ENCODE data around the gene CMSS1.

CMSS1 gene

DNA sequence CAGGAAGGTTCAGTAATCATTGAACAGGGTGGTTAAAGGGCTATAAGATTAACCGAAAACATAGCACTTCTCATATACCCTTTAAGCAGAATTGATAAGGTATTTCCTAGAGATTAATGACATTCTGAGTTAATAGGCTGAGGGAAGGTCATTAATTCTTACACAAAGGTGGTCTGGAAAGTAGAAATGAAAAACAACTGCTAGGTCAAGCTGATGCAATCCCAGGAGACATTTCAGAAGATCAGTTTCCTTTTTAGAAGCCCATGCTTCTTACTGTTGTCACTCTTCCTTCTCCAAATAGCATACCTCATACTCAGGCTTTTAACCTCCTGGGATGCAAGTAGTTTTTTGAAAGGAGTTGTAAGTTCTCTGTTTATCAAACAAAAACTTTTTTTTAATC is 287.8 kb downstream of the CMSS1 start:
- H3K36me3 ChIP-seq (ENCODE audit: control insufficient read depth, insufficient read depth, low read length): no peaks in the 10 kb centered on the region
- no CpG with 5 or more reads among the region's 1 CpG for WGBS (ENCODE audit: insufficient coverage, insufficient read length)
- no peaks in the 10 kb centered on the region for H3K4me1 ChIP-seq (ENCODE audit: control insufficient read depth, insufficient read depth, low read length)
- no peaks in the 10 kb centered on the region for H3K27me3 ChIP-seq (ENCODE audit: control insufficient read depth, insufficient read depth, low read length)
- H3K9me3 ChIP-seq (ENCODE audit: control insufficient read depth, insufficient read depth, low read length): no peaks in the 10 kb centered on the region
- H3K4me3 ChIP-seq (ENCODE audit: low read length): no peak overlapping the region
- DNase-seq (ENCODE audit: low read depth, low spot score): no peak
- no peak overlapping the region for H3K27ac ChIP-seq (ENCODE audit: low read length)

DNA sequence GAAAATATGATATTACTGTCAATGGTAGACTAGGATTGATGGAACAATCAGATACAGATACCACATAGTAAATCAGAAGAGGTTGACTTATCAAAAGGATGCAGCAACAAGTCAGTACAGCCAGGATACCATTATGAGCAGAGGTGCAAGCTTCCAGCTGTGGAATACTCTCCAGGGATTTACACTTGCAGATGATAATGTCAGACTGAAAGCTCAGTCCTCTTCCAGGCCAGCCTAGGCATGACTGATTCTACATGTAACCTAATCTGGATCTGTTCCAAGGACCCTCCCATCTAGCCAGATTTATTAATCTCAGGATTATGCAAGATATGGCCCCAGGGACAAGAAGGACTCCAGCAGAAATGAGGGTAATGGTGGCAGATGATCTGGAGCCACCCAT is 288.4 kb downstream of the CMSS1 start:
- Histone ChIP-seq H3K4me3 (ENCODE audit: low read length) (no peak overlapping the region), H3K9me3 (ENCODE audit: control insufficient read depth, insufficient read depth, low read length) (no peaks in the 10 kb centered on the region), H3K4me1 (ENCODE audit: control insufficient read depth, insufficient read depth, low read length) (no peaks in the 10 kb centered on the region), H3K27ac (ENCODE audit: low read length) (no peak overlapping the region), H3K36me3 (ENCODE audit: control insufficient read depth, insufficient read depth, low read length) (no peaks in the 10 kb centered on the region), H3K27me3 (ENCODE audit: control insufficient read depth, insufficient read depth, low read length) (no peaks in the 10 kb centered on the region)
- DNase-seq (ENCODE audit: low read depth, low spot score): no peak

GRCh38 chr3:100106531-100107141 is 289.0 kb downstream of the CMSS1 start:
- Histone ChIP-seq H3K27me3 (ENCODE audit: control insufficient read depth, insufficient read depth, low read length) (no peaks in the 10 kb centered on the region), H3K9me3 (ENCODE audit: control insufficient read depth, insufficient read depth, low read length) (no peaks in the 10 kb centered on the region), H3K4me1 (ENCODE audit: control insufficient read depth, insufficient read depth, low read length) (no peaks in the 10 kb centered on the region), H3K36me3 (ENCODE audit: control insufficient read depth, insufficient read depth, low read length) (no peaks in the 10 kb centered on the region), H3K27ac (ENCODE audit: low read length) (no peak overlapping the region), H3K4me3 (ENCODE audit: low read length) (no peak overlapping the region)
- no peak for DNase-seq (ENCODE audit: low read depth, low spot score)

DNA sequence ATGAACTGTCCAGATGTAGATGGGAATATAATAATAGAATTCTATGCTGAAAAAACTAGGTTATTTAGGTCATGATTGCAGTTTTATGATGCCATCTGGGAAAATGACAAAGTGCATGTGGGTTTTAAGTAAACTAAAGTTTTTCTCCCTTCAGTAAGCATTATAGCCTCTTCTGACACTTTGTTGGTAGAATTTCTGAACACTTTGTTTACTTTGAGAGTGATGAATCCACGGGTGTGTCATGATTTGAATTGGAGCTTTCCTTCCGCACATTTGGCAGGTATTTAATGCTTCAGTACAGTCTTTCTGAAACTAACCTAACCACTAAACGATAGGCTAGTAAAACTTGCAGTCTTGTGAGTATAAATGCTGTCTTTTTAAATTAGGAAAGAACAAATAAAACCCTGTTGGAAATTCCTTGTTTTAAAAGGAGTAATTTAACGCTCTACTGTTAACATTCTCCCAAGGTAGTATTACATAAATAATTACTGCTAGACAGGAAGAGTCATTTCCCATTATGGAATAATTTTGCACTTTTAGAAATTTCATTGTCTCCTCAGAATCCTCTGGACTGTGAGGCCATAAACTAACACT is 289.7 kb downstream of the CMSS1 start:
- DNase-seq (ENCODE audit: low read depth, low spot score): no peak
- no CpG with 5 or more reads among the region's 4 CpGs for WGBS (ENCODE audit: insufficient coverage, insufficient read length)
- no peak overlapping the region for H3K4me3 ChIP-seq (ENCODE audit: low read length)
- no peak overlapping the region for H3K27ac ChIP-seq (ENCODE audit: low read length)
- no peaks in the 10 kb centered on the region for H3K4me1 ChIP-seq (ENCODE audit: control insufficient read depth, insufficient read depth, low read length)
- no peaks in the 10 kb centered on the region for H3K9me3 ChIP-seq (ENCODE audit: control insufficient read depth, insufficient read depth, low read length)
- no peaks in the 10 kb centered on the region for H3K36me3 ChIP-seq (ENCODE audit: control insufficient read depth, insufficient read depth, low read length)
- no peaks in the 10 kb centered on the region for H3K27me3 ChIP-seq (ENCODE audit: control insufficient read depth, insufficient read depth, low read length)

GRCh38 chr3:100108464-100109079 is 290.9 kb downstream of the CMSS1 start:
- Histone ChIP-seq H3K27ac (ENCODE audit: low read length) (no peak overlapping the region), H3K4me1 (ENCODE audit: control insufficient read depth, insufficient read depth, low read length) (no peaks in the 10 kb centered on the region), H3K9me3 (ENCODE audit: control insufficient read depth, insufficient read depth, low read length) (no peaks in the 10 kb centered on the region), H3K27me3 (ENCODE audit: control insufficient read depth, insufficient read depth, low read length) (no peaks in the 10 kb centered on the region), H3K4me3 (ENCODE audit: low read length) (no peak overlapping the region), H3K36me3 (ENCODE audit: control insufficient read depth, insufficient read depth, low read length) (no peaks in the 10 kb centered on the region)
- no peak for DNase-seq (ENCODE audit: low read depth, low spot score)
- WGBS (ENCODE audit: insufficient coverage, insufficient read length): no CpG with 5 or more reads among the region's 7 CpGs

- no peak overlapping the region for H3K27ac ChIP-seq (ENCODE audit: low read length)
- no peaks in the 10 kb centered on the region for H3K4me1 ChIP-seq (ENCODE audit: control insufficient read depth, insufficient read depth, low read length)
- no peak overlapping the region for H3K4me3 ChIP-seq (ENCODE audit: low read length)
- no peaks in the 10 kb centered on the region for H3K9me3 ChIP-seq (ENCODE audit: control insufficient read depth, insufficient read depth, low read length)
- no peak for DNase-seq (ENCODE audit: low read depth, low spot score)
- H3K36me3 ChIP-seq (ENCODE audit: control insufficient read depth, insufficient read depth, low read length): no peaks in the 10 kb centered on the region
- H3K27me3 ChIP-seq (ENCODE audit: control insufficient read depth, insufficient read depth, low read length): no peaks in the 10 kb centered on the region
- WGBS (ENCODE audit: insufficient coverage, insufficient read length): no CpG with 5 or more reads among the region's 1 CpG
Measured at GRCh38 chr3:100110162-100110561, 292.5 kb downstream of the CMSS1 start.

GRCh38 chr3:100111728-100112127 is 294.1 kb downstream of the CMSS1 start:
- Histone ChIP-seq H3K9me3 (ENCODE audit: control insufficient read depth, insufficient read depth, low read length) (no peaks in the 10 kb centered on the region), H3K4me3 (ENCODE audit: low read length) (no peak overlapping the region), H3K27me3 (ENCODE audit: control insufficient read depth, insufficient read depth, low read length) (no peaks in the 10 kb centered on the region), H3K4me1 (ENCODE audit: control insufficient read depth, insufficient read depth, low read length) (no peaks in the 10 kb centered on the region), H3K27ac (ENCODE audit: low read length) (no peak overlapping the region), H3K36me3 (ENCODE audit: control insufficient read depth, insufficient read depth, low read length) (no peaks in the 10 kb centered on the region)
- no peak for DNase-seq (ENCODE audit: low read depth, low spot score)
- WGBS (ENCODE audit: insufficient coverage, insufficient read length): no CpG with 5 or more reads among the region's 1 CpG

GRCh38 chr3:100113723-100114412 is 296.2 kb downstream of the CMSS1 start:
- no peaks in the 10 kb centered on the region for H3K36me3 ChIP-seq (ENCODE audit: control insufficient read depth, insufficient read depth, low read length)
- H3K4me1 ChIP-seq (ENCODE audit: control insufficient read depth, insufficient read depth, low read length): no peaks in the 10 kb centered on the region
- DNase-seq (ENCODE audit: low read depth, low spot score): no peak
- WGBS (ENCODE audit: insufficient coverage, insufficient read length): no CpG with 5 or more reads among the region's 7 CpGs
- no peaks in the 10 kb centered on the region for H3K9me3 ChIP-seq (ENCODE audit: control insufficient read depth, insufficient read depth, low read length)
- no peak overlapping the region for H3K27ac ChIP-seq (ENCODE audit: low read length)
- no peak overlapping the region for H3K4me3 ChIP-seq (ENCODE audit: low read length)
- no peaks in the 10 kb centered on the region for H3K27me3 ChIP-seq (ENCODE audit: control insufficient read depth, insufficient read depth, low read length)

DNA sequence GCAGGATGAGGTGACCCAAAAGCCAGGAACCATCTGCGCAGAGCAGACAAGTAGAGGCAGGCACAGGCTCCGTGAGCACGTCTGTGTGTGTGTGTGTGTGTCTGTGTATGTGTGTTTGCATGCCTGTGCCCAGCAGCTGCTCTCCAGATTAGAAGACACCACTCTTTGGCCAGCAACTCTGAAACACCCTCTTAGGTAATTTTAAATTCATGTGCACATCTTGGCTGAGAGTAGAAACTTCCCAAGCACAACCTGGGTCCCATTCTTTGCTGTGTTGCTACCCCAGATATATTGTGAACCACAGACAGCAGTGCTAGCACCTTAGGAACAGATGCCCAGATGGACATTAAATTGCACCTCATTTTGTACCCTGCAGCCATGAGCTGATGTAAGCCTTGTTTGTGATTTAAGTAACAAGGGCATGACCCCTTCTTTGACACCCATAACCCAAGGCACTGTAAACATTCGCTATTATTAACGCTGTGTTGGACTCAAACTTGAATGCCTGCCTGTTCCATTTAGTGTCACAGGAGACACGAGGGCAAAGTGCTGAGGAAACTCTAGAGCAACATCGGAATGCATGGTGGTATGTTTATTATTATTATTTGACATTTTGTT is 296.9 kb downstream of the CMSS1 start, which contains the start of gene FILIP1L:
Gene FILIP1L (minus strand): TSS at position 89 of the 618 bp plus-strand sequence.
- no peak within 1 kb of the TSS for H3K27ac ChIP-seq (ENCODE audit: low read length)
- no peaks in the 10 kb centered on the region for H3K4me1 ChIP-seq (ENCODE audit: control insufficient read depth, insufficient read depth, low read length)
- H3K27me3 ChIP-seq (ENCODE audit: control insufficient read depth, insufficient read depth, low read length): no peaks in the 10 kb centered on the region
- H3K9me3 ChIP-seq (ENCODE audit: control insufficient read depth, insufficient read depth, low read length): no peaks in the 10 kb centered on the region
- DNase-seq (ENCODE audit: low read depth, low spot score): no peak
- WGBS (ENCODE audit: insufficient coverage, insufficient read length): no CpG with 5 or more reads among the region's 7 CpGs
- H3K36me3 ChIP-seq (ENCODE audit: control insufficient read depth, insufficient read depth, low read length): no peaks in the 10 kb centered on the region
- H3K4me3 ChIP-seq (ENCODE audit: low read length): no peak within 1 kb of the TSS

GRCh38 chr3:100117093-100117492 is 299.4 kb downstream of the CMSS1 start:
- Histone ChIP-seq H3K9me3 (ENCODE audit: control insufficient read depth, insufficient read depth, low read length) (no peaks in the 10 kb centered on the region), H3K4me1 (ENCODE audit: control insufficient read depth, insufficient read depth, low read length) (no peaks in the 10 kb centered on the region; the same call in 1 of the 2 replicates), H3K27ac (ENCODE audit: low read length) (no peak overlapping the region), H3K36me3 (ENCODE audit: control insufficient read depth, insufficient read depth, low read length) (no peaks in the 10 kb centered on the region), H3K4me3 (ENCODE audit: low read length) (no peak overlapping the region), H3K27me3 (ENCODE audit: control insufficient read depth, insufficient read depth, low read length) (no peaks in the 10 kb centered on the region)
- no peak for DNase-seq (ENCODE audit: low read depth, low spot score)
- no CpG with 5 or more reads among the region's 4 CpGs for WGBS (ENCODE audit: insufficient coverage, insufficient read length)

All from iPS DF 6.9 (cell line).